Activated naive CD8-positive, alpha-beta T cell treated with anti-CD3 and anti-CD28 coated beads for 36 hours (primary cell): ENCODE measurements around the gene LPP. TPM values are rescaled to one million over a fixed set of nuclear protein-coding genes. Genes with fewer than 3 reads are reported as not detected.

Experiments used
- DNase-seq: peaks from one replicate; pipeline ENCODE4 v3.0.0; 2021
- H3K27ac Mint-ChIP-seq: one replicate; pipeline ENCODE4 v1.8.0; 2022; ENCODE audit warnings: mild to moderate bottlenecking, moderate library complexity, mixed read lengths
- H3K27me3 Mint-ChIP-seq: one replicate; pipeline ENCODE4 v1.8.0; 2022; ENCODE audit warnings: mild to moderate bottlenecking, mixed read lengths
- H3K36me3 Mint-ChIP-seq: one replicate; pipeline ENCODE4 v1.8.0; 2021; ENCODE audit warnings: mild to moderate bottlenecking, mixed read lengths
- H3K4me1 Mint-ChIP-seq: one replicate; pipeline ENCODE4 v1.8.0; 2021; ENCODE audit warnings: mixed read lengths
- H3K4me3 Mint-ChIP-seq: one replicate; pipeline ENCODE4 v1.8.0; 2022; ENCODE audit warnings: mild to moderate bottlenecking, moderate library complexity, mixed read lengths
- H3K9me3 Mint-ChIP-seq: one replicate; pipeline ENCODE4 v1.8.0; 2022; ENCODE audit warnings: mixed read lengths
- total RNA-seq, 2 experiments: library from RNA; stranded (reverse); gene quantifications; one replicate each; pipeline ENCODE4 v1.2.3, GENCODE V29; 2021

Gene LPP
- total RNA-seq, 2 experiments from 2014 or later, result 15.0 to 15.3 TPM

DNA sequence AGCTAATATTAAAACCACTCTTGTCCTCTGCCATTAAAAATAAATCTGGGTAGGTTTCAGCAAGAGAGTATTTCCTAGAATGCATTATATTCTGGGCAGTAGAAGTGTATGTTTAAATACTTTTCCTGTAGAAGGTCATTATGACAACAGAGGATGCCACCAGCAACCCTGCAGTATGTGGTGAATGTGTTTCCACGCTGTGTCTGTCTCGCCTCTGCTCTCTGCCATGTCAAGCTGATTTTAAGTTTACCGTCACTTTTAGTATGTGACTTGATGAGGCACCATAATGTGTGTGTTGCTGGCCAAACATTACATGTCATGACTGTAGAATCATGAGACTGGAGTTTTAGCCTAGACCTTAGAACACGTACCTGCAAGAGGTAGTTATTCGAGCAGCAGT is 211.2 kb downstream of the LPP start:
- no peak for DNase-seq
- Mint-ChIP-seq H3K9me3 (no peaks in the 10 kb centered on the region), H3K4me1 (peaks cover 37% of the 10 kb centered on the region), H3K36me3 (peaks cover 10% of the 10 kb centered on the region), H3K27ac (no peak overlapping the region), H3K27me3 (no peaks in the 10 kb centered on the region), H3K4me3 (no peak overlapping the region)

DNA sequence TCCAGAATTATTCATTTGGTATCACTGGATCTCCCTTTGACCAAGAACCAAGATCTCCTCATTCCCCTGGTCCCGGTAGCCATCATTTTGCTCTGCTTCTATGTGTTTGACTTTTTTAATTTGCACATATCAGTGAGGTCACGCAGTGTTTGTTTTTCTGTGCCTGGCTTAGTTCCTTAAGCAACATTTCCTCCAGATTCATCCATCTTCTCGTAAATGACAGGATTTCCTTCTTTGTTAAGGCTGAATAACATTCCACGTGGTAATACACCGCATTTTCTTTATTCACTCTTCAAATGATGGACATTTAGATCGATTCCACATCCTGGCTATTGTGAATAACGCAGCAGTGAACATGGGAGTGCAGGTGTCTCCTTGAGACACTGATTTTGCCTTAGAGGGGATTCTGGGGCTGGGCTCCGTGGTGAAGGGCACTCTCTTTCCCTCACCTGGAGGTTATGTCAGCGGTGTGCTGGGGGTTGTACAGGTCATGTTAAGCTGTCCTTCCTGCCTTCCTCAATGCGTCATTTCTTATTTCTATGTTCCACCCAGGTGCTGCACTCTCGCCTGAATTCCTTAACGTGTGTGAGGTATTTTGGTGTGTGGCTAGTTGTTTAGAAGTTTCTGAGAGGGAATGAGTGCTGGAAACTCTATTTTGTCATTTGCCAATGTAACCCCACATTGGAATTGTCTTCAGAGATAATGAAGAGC is 212.2 kb downstream of the LPP start:
- no peak overlapping the region for H3K27ac Mint-ChIP-seq
- H3K4me1 Mint-ChIP-seq, result peaks cover 31% of the 10 kb centered on the region
- no peak for DNase-seq
- H3K36me3 Mint-ChIP-seq, result peaks cover 10% of the 10 kb centered on the region
- H3K27me3 Mint-ChIP-seq, result no peaks in the 10 kb centered on the region
- H3K9me3 Mint-ChIP-seq, result peaks cover 2% of the 10 kb centered on the region
- no peak overlapping the region for H3K4me3 Mint-ChIP-seq

DNA sequence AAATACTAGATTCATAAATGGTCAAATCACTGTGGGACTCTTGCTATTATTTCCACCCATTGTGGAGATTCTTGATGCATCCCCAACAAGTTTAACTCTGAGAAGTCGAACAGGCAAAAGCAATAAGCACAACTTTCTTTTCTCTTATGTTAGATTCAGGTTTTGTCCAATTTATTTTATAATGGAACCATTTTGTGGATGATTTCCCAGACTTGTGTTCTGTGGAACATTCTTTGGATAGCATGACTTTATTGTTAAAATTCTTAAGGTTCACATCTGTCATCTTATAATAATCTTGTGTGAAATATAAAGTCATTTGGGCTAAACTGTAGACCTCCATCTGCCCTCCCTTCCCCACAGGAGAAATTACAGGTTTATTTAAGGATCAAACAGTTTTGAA is 213.7 kb downstream of the LPP start:
- DNase-seq, result no peak
- H3K36me3 Mint-ChIP-seq, result peaks cover 6% of the 10 kb centered on the region
- H3K4me3 Mint-ChIP-seq, result no peak overlapping the region
- H3K9me3 Mint-ChIP-seq, result peaks cover 2% of the 10 kb centered on the region
- peaks cover 19% of the 10 kb centered on the region for H3K4me1 Mint-ChIP-seq
- H3K27me3 Mint-ChIP-seq, result no peaks in the 10 kb centered on the region
- H3K27ac Mint-ChIP-seq, result peak overlapping the region; percentile 48

DNA sequence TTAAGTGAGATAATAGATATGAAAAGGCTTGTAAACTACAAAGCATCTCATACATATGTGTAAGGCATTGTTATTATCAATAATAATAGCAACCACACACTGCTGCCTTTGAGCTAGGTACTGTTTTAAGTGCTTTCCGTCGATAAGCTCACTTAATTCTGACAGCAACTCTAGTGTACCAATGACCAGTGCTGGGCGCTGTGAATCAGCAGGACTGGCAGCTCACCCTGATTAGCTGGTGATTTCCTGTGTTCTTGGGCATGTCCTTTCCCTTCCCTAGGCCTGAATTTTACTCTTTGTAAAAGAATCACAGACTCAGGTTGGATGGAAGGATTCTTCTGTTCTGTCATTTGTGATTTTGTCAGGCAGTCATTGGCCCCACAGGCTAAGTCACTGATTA is 215.6 kb downstream of the LPP start:
- H3K36me3 Mint-ChIP-seq, result peaks cover 9% of the 10 kb centered on the region
- H3K27ac Mint-ChIP-seq, result no peak overlapping the region
- DNase-seq, result no peak
- no peaks in the 10 kb centered on the region for H3K27me3 Mint-ChIP-seq
- no peak overlapping the region for H3K4me3 Mint-ChIP-seq
- peaks cover 19% of the 10 kb centered on the region for H3K4me1 Mint-ChIP-seq
- peaks cover 4% of the 10 kb centered on the region for H3K9me3 Mint-ChIP-seq

DNA sequence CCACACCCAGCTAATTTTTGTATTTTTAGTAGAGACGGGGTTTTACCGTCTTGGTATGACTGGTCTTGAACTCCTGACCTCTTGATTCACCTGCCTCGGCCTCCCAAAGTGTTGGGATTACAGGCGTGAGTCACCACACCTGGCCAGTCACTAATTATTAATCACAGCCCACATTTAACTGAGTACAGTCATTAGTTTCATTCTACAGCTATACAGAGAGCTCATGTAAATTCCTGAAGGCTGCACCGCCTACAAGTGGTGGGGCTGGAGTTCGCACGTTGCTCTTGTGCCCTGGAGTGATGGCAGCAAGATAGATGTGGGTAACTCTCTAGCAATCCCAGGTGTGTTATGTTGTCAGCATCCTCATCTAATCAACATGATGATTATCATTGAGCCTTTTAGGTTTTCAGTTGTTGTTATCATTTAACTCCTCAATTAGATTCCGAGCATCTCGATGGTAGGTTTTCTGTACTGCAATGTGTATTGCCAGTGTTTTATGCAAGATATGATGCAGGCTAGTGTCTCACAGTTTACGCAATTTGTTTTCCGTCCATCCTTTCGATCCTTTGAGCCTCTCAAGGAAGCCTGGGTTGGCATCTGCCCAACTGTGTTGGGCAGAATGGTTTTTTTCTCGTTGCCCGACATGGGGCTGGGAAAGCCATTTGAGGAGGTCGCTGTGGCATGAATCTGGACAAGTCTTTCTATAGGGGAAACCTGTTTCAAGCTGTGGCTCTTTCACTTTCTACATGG is 216.3 kb downstream of the LPP start:
- Mint-ChIP-seq H3K36me3 (peaks cover 9% of the 10 kb centered on the region), H3K4me3 (no peak overlapping the region), H3K9me3 (peaks cover 4% of the 10 kb centered on the region), H3K27ac (no peak overlapping the region), H3K4me1 (peaks cover 16% of the 10 kb centered on the region), H3K27me3 (no peaks in the 10 kb centered on the region)
- no peak for DNase-seq

DNA sequence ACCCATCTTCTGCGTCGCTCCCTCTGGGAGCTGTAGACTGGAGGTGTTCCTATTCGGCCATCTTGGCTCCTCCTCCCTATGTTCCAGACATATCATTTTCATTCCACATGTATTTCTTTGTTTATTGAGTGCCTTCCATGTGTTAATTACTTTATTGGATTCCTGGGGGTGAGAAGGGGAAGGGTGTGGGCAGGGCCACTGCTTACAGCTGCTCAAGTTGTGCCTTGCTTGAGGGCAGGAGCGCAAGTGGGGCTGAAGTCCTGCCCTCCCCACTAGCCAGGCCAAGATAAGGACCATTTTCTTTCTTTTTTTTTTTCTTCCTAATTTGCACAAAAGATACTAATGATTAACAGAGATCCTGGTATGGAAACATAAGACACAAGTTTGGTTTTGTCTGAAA is 224.8 kb downstream of the LPP start:
- DNase-seq, result no peak
- H3K27me3 Mint-ChIP-seq, result no peaks in the 10 kb centered on the region
- H3K27ac Mint-ChIP-seq, result no peak overlapping the region
- peaks cover 3% of the 10 kb centered on the region for H3K4me1 Mint-ChIP-seq
- H3K4me3 Mint-ChIP-seq, result no peak overlapping the region
- peaks cover 30% of the 10 kb centered on the region for H3K36me3 Mint-ChIP-seq
- peaks cover 15% of the 10 kb centered on the region for H3K9me3 Mint-ChIP-seq

DNA sequence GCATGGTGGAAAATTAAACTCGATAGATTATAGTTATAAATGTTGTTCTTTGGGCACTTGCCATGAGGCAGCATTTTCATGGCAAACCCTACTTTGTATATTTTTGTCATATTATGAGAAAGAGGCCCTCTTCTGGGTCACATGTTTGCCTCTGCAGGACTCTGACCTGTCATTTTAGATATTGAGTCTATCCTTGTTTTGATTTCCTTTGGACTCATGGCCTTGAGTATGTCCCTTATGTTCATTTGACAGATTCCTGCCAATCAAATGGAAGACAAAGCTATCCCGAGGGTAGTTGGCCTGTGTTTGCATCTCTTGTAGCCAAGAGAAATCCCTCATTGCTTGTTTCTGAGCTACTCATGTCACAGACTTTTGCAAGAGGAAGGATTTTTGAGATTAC is 226.3 kb downstream of the LPP start:
- peaks cover 6% of the 10 kb centered on the region for H3K4me1 Mint-ChIP-seq
- DNase-seq, result no peak
- no peak overlapping the region for H3K27ac Mint-ChIP-seq
- no peaks in the 10 kb centered on the region for H3K27me3 Mint-ChIP-seq
- peaks cover 12% of the 10 kb centered on the region for H3K9me3 Mint-ChIP-seq
- H3K36me3 Mint-ChIP-seq, result peaks cover 31% of the 10 kb centered on the region
- H3K4me3 Mint-ChIP-seq, result no peak overlapping the region

DNA sequence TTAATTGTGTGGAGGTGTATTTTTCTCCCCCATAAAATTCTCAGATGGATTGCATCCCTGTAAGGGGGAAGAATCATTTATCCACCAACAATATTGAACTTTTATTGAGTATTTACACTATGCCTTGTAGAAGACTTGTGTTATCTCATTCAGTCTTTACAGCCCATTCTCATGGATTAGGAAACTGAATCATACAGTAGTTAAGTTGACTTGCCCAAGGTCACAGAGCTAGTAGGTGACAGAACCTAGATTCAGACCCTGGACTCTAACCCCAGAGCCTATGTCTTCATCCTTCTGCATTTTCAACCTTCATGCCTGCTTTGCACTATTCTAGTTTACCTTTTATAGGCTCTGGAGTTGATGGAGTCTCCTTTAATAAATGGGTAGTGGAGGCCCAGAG is 226.8 kb downstream of the LPP start:
- no peak overlapping the region for H3K27ac Mint-ChIP-seq
- DNase-seq, result no peak
- peaks cover 9% of the 10 kb centered on the region for H3K4me1 Mint-ChIP-seq
- H3K36me3 Mint-ChIP-seq, result peaks cover 27% of the 10 kb centered on the region
- no peaks in the 10 kb centered on the region for H3K27me3 Mint-ChIP-seq
- peaks cover 12% of the 10 kb centered on the region for H3K9me3 Mint-ChIP-seq
- H3K4me3 Mint-ChIP-seq, result no peak overlapping the region

DNA sequence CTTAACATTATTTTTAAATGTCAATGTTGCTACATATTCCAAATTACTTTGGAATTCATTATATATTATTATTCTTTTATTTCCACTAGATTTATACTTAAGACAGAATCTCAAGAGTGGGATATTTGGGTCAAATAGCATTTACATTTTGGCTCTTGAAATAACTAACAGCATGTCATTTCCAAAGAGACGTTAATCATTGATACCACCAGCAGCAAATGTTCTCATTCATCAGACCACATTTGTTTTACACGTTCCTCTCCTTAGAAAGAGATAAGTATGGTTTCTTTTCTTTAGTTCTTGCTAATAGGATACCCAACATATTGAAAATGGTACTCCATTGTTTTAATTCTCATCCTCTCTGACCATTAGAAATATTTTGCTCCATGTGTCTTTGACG is 229.8 kb downstream of the LPP start:
- DNase-seq, result no peak
- peaks cover 23% of the 10 kb centered on the region for H3K4me1 Mint-ChIP-seq
- H3K27me3 Mint-ChIP-seq, result no peaks in the 10 kb centered on the region
- peaks cover 19% of the 10 kb centered on the region for H3K36me3 Mint-ChIP-seq
- no peak overlapping the region for H3K27ac Mint-ChIP-seq
- peaks cover 2% of the 10 kb centered on the region for H3K9me3 Mint-ChIP-seq
- no peak overlapping the region for H3K4me3 Mint-ChIP-seq

DNA sequence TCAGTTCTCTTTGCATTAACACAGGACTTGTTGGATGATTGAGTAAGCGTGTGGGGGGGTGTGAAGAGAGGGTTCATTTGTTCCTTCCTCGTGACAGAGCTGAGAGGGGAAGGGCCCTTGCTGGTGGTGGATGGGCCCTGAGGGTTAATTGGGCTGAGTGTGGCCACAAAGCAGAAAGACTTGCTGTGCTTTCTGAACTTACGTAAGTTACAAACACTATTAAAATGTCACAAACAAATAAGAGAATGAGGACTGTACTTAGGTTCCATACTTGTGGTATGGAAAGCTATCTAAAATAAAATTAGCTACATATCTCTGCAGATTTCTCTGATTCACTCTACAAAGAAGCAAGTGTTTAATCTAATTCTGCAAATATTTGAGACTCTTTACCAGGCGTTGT is 231.3 kb downstream of the LPP start:
- DNase-seq, result no peak
- Mint-ChIP-seq H3K27ac (no peak overlapping the region), H3K9me3 (peaks cover 2% of the 10 kb centered on the region), H3K36me3 (peaks cover 15% of the 10 kb centered on the region), H3K4me3 (no peak overlapping the region), H3K27me3 (no peaks in the 10 kb centered on the region), H3K4me1 (peaks cover 30% of the 10 kb centered on the region)

DNA sequence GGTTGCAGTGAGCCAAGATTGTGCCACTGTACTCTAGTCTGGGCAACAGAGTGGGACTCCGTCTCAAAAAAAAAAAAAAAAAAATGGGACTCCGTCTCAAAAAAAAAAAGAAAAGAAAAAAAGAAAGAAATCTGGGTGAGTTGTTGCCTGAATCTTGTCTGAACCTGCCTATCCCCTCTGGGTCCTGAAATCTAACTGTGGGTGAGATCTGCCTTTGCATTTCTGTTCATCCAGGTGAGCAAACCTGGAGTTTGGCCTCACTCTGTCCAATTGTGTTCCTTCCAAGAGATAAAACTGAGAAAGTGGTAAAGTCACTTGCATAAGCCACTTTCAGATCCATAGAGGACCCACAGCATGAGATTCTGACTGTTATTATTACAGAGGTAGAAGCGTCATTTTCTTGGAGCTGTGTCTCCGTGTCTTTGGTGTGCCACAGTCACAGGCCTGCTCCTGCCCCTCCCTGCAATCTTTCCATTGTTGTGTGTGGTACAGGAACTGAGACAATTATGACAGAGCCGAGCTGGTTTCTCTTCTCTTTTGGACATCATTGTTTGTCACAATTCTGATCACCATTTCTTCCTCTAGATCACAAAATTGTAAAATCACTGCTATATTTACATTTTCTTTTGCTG is 235.9 kb downstream of the LPP start:
- peak; percentile 59 for DNase-seq
- Mint-ChIP-seq H3K4me1 (peaks cover 47% of the 10 kb centered on the region), H3K4me3 (peak overlapping the region; percentile 39), H3K9me3 (peaks cover 2% of the 10 kb centered on the region), H3K27ac (peak overlapping the region; percentile 90), H3K27me3 (no peaks in the 10 kb centered on the region), H3K36me3 (peaks cover 5% of the 10 kb centered on the region)

DNA sequence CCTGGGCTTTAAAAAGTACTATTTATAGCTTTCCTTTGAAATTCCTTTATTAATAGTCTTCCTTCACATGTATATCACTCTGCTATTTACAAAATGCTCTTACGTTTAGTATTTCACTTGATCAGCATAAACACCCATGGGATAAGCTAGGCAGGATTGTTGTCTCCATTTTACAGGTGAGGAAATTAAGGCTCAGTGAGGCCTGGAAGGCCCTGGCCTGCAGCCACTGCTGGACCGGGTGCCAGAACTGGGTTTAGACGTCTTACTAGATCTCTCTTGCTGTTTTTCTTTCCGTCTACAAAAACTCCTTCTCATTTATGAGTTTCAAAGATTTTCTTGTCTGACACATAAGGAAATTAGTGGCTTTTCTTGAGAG is 236.4 kb downstream of the LPP start:
- Mint-ChIP-seq H3K36me3 (peaks cover 5% of the 10 kb centered on the region), H3K4me3 (peak overlapping the region; percentile 39), H3K4me1 (peaks cover 43% of the 10 kb centered on the region), H3K27me3 (no peaks in the 10 kb centered on the region), H3K27ac (peak overlapping the region; percentile 90), H3K9me3 (peaks cover 2% of the 10 kb centered on the region)
- no peak for DNase-seq

DNA sequence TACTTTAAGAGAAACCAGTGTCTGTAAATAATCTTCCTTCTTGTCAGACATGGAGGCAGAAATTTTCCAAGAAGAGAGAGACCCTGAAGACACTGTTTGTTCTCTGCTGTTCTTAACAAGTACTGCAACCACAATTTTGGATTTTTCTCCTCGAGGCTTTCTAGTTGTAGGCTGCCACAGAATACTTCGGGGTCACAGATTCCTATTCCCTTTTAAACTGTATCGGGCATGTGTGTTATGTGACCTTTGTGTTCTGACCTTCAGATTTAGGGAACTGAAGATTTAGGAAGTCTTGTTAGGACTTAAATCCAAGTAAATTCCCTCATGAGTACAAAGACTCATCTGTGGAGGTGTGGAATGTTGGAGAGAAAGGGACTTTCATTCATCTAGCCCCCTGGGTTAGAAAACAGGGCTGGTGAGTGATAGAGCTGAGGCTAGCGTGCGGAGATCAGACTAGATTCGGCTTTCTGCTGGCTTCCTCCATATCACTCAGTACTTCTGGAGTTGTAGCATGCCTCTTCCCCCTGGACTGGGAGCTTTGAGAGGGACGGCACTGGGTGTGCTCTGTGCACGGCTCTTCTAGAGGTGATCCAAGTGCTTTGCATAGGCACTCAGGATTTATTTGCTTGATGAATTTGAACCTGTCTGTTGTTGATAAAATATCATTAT is 237.0 kb downstream of the LPP start:
- Mint-ChIP-seq H3K4me1 (peaks cover 39% of the 10 kb centered on the region), H3K9me3 (peaks cover 2% of the 10 kb centered on the region), H3K4me3 (no peak overlapping the region), H3K27me3 (no peaks in the 10 kb centered on the region), H3K27ac (peak overlapping the region; percentile 90), H3K36me3 (peaks cover 5% of the 10 kb centered on the region)
- no peak for DNase-seq

DNA sequence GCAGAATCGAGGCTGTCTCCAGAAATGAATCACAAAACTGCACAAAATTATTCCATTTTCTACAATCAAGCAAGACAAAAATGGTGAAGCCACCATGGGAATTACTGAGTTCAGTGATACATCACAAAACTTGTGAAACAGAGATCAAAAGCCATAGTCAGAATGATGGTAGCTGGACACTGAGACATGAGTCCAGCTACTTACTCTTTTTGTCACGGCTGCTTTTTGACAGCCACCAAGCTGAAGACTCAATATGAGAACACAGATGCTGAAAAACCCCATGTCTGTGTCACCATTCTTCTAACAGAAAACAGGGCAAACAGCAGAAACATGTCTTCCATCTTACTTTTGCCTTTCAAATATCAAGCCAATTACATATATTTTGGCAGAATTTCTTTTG is 237.6 kb downstream of the LPP start:
- Mint-ChIP-seq H3K4me3 (no peak overlapping the region), H3K36me3 (peaks cover 5% of the 10 kb centered on the region), H3K27ac (peak overlapping the region; percentile 29), H3K9me3 (peaks cover 2% of the 10 kb centered on the region), H3K4me1 (peaks cover 35% of the 10 kb centered on the region), H3K27me3 (no peaks in the 10 kb centered on the region)
- no peak for DNase-seq

DNA sequence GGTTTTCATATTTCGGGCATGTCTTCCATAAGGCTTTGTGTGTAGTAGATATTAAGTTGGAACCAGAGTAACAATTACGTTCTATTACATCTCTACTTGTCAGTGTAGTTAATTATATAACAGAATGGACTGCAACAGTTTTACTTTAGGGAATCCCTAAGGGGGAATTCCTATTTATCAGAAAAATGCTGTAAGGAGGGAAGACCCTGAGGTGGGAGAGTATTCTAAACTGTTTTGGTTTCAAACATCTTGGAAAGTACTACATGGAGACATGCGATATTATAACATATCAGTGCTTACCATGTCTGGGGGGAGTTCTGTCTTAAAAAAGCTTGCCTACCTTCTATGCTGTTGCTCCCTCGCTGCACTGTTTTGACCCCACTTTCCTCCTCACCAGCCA is 238.1 kb downstream of the LPP start:
- H3K4me3 Mint-ChIP-seq, result no peak overlapping the region
- peaks cover 5% of the 10 kb centered on the region for H3K36me3 Mint-ChIP-seq
- H3K4me1 Mint-ChIP-seq, result peaks cover 40% of the 10 kb centered on the region
- H3K9me3 Mint-ChIP-seq, result peaks cover 2% of the 10 kb centered on the region
- H3K27ac Mint-ChIP-seq, result no peak overlapping the region
- H3K27me3 Mint-ChIP-seq, result no peaks in the 10 kb centered on the region
- no peak for DNase-seq
